ENCODE results near the gene PSMA7.

Gene PSMA7

DNA sequence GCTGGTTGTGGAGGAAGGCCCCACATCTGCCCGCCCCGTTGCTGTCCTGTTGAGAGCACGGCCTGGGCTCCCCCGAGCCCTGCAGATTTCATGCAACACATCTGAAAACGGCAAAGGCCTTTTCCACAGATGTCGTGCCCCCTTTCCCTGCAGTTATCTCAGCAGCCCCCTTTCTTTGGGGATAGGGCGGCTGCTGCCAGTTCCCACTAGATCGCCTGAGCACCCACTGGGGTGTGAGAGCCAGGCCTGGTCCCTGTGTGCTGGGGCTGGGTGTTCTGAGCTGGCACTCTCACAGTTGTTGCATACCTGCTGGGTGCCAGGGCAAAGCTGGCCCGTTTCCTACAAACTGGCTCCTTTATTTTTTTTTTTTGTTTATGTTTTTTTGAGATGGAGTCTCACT, 27.3 kb upstream of the PSMA7 start:
- no peak for DNase-seq

DNA sequence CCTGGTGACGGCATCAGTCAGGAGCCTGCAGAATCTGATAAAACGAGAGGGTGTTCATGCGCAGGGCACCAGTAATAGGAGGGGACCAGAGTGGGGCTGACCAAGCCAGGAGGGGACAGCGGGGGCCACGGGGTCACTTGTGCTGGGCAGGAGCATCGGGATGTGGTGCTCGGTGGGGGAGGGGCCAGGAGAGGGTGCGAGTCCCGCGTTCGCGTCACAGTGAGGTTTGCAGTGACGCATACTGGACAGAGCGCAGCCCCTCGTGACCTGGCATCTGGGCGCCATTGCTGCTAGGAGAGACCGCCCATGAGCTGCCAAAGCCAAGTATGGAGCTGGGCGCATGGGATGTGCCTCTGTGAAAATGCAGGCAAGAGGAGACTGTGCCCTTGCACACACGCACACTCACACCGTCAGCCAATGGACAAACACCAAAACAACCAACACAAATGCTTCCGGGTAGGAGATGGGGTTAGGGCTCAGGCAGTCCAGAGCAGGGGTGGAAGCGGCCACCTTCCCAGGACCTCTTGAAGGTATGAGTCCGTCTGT, 25.8 kb upstream of the PSMA7 start:
- no peak for DNase-seq

DNA sequence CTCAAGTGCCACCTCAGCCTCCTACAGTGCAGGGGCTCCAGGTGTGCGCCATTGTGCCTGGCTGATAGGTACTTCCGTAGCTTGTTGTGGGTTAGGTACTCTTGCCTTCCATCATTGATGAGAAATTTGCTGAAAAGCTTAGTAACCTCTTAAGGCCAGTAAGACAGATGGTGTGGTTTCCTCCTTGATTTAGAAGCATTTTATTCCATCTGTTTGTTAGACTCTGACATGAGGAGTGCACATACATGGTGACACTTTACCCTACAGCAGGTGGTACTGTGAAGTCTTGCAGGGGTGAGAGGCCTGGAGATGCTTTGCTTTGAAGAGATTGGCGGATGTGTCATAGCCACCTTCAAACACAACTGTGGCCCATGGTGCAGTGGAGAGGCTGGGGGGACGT, 24.9 kb upstream of the PSMA7 start:
- DNase-seq = no peak

GRCh38 chr20:62167474-62167873, 24.3 kb upstream of the PSMA7 start:
- DNase-seq = no peak

- DNase-seq = no peak
Measured at GRCh38 chr20:62165762-62166399, 22.7 kb upstream of the PSMA7 start.

- DNase-seq = no peak
Measured at GRCh38 chr20:62164879-62165761, 21.9 kb upstream of the PSMA7 start.

GRCh38 chr20:62163986-62164762, 21.0 kb upstream of the PSMA7 start:
- DNase-seq = no peak

- DNase-seq = no peak
Measured at GRCh38 chr20:62163485-62163865, 20.3 kb upstream of the PSMA7 start.

GRCh38 chr20:62162765-62163484, 19.7 kb upstream of the PSMA7 start:
- no peak for DNase-seq

GRCh38 chr20:62161347-62161746, 18.2 kb upstream of the PSMA7 start:
- no peak for DNase-seq

DNA sequence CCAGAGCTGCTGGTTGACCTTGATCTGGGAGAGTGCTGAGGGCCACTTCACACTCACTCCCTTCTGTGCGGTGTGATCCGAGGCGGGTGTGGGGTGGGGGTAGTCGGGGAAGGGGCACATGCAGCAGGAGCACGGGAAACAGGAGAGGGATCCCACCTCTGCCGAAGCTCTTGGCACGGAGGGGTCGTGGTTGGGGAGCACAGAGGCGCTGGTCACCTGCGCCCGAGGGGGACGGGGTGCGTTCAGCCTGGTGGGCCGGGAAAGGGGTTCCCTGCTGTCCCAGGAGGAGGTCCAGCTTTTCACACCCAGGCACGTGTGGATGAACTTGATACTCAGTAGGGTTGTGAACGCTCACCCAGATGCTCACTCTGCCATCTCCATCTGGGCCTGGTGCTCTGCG, 17.7 kb upstream of the PSMA7 start:
- no peak for DNase-seq

DNA sequence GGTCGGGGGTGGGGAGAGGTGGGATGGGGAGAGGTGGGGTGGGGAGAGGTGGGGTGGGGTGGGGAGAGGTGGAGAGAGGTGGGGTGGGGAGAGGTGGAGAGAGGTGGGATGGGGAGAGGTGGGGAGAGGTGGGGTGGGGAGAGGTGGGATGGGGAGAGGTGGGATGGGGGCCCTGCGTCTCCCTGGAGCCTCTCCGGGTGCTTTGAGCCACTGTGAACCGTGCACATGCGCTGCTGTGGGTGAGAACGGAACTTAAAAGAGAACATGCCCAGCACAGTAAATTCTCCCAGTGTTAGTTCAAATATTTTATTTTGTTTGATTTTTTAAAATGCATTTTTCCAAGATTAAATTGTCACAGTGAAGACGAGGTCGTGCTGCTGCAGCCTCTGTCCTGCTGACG, 17.1 kb upstream of the PSMA7 start:
- DNase-seq = no peak

DNA sequence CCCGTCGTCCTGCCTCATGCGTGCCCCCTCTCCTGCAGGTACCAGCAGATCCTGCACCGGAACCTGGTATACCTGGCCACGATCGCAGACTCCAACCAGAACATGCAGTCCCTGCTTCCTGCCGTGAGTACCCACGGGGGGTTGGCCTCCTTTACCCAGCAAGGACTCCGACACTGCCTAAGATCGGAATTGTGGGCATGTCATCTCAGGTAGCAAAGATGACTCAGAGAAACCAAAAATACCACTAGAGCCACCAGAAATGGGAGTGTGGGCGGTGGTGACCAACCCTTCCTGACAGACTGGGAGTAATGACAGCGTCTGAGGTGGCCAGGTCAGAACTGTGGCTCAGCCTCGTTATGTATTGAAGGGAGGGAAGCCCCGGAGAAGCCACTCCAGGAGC, 16.6 kb upstream of the PSMA7 start:
- DNase-seq = no peak

- DNase-seq = no peak
Measured at GRCh38 chr20:62159052-62159451, 15.9 kb upstream of the PSMA7 start.

DNA sequence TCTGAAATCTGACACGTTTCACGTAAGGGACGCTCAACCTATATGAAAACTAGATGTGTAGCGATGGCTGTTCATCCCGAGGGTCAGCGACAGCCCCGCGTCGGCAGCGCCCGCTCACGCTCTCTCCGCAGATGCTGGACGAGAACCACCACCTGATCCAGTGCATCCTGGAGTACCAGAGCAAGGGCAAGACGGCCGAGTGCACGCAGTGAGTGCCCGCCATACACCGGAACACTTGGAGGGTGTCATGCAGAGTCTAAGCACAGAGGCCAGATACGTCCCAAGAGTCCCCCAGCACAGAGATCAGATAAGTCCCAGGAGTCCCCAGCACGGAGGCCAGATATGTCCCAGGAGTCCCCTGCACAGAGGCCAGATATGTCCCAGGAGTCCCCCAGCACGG, 15.3 kb upstream of the PSMA7 start:
- no peak for DNase-seq

DNA sequence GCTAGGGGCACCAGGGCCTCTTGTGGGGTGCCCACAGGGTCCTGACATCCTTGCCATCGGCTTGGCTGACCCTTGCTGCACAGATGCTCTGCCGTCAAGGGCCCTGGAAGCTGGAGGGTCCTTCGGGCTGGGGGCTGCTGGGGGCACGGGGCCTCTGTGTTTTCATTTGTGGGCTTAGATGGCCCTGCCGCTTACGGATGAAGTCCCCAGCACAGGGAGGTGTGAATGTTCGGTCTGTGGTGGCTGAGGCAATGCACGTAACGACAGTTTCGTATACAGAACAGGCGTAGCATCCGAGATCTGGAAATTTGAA, 14.8 kb upstream of the PSMA7 start:
- DNase-seq = no peak

DNA sequence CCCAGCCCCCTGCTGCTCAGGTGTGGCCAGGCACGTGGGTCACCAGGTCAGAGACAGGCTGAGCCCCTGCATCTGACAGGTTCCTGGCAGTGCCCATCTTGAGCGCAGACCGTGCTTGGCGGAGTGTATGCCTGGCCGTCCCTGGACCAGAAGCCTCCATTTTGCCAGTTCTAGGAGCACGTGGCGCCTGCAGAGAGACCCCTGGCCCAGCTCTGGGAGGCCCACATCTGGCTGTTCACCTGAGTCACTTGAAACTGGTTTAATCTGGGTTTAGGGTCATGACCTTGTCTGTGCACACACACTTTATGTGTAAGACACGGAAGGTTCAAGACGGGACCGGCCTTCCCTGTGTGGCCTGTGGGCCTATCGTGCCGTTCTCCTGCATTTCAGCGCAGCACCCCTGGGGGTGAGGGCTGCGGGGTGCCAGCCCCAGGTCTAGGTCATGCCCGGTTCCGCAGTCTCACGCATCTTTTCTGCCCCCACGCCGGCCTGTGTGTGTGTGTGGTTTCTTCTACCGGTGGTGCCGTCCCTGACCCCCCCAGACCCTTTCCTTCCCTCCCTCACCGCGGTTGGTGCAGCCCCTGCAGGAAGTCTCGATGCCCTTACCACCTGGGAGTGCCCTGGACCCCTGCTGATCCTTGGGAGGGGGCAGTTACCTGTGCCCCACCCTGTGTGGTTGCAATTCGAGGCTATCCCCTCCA, 14.3 kb upstream of the PSMA7 start:
- DNase-seq = no peak

DNA sequence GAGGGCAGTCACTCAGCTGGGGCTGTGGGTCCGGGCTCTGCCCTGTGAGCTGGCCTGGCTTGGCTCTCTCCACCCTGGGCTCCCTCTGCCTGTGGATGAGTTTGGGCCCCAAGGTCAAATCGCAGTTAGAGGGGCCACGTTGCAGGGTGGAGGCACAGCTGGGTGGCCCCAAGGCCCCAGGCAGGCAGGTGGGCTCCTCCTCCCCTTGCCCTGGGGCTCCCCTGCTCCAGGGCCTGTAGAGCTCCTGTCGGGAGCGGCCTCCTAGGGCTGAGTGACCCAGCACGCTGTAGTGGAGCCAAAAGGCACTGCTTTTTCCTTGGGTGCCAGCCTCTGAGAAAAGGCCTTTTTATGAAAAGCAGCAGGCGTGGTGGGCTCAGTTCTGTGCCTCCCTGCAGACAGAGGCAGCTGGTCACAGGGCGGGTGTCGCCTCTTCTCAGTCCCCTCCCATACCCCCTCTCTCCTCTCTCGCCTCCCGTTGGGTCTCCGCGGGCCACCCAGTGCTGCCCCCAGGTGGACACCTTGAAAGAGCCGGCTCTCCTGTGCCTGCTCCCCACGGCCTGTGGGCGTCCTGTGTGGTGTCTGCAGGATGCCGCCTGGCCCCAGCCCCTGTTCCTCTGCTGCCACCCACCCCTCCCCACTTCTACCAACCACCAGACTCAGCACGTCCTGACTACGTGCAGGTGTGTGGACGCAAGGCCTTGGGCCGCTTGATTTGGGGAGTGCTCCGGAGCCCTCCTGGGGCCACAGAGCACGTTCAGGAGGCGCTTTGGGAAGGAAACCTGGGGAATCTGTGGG, 13.6 kb upstream of the PSMA7 start:
- DNase-seq = no peak

DNA sequence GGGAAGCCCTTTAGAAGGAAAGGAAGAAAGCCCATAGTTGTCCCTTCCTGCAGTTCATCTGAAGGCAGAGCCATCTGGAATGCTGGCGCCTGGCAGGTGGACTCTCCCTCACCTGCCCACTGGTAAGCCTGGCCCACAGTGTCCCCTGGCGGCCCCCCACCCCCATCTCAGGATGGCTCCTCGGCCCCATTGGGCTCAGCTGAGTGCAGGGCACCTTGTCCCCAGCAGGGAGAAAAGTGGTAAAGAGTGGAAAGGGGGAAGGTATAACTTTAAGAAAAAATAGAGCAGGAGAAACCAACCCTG, 13.0 kb upstream of the PSMA7 start:
- no peak for DNase-seq

GRCh38 chr20:62155428-62156253, 12.4 kb upstream of the PSMA7 start:
- DNase-seq = no peak

DNA sequence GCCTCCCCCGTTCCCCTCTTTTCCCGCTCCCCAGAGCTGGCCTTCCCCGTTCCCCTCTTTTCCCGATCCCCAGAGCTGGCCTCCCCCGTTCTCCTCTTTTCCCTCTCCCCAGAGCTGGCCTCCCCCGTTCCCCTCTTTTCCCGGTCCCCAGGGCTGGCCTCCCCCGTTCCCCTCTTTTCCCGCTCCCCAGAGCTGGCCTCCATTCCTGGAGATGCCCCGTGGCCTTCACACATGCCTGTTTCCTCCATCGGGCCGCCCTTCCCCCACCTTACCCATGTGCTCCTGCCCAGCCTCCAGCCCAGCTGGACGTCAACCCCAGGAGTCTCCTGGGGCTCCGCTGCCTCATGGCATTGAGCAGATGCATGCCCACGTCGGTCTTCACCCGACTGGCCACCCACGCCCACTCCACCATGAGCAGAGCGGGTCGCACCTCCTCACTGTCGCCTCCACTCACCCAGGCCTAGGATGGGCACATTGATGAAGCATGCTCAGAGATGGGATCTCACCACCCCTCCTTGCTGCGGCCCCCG, 8.7 kb upstream of the PSMA7 start:
- no peak for DNase-seq
